ENCODE measurements around the gene PRRT4. TPM values are rescaled to one million over a fixed set of nuclear protein-coding genes. Genes with fewer than 3 reads are reported as not detected.

The PRRT4 gene
- total and polyA plus RNA-seq, 9 of the 15 experiments (the other 6 are each of a cell fraction or from before 2014, with no cell fraction given), result not detected

- TF ChIP-seq, protein P1, sequence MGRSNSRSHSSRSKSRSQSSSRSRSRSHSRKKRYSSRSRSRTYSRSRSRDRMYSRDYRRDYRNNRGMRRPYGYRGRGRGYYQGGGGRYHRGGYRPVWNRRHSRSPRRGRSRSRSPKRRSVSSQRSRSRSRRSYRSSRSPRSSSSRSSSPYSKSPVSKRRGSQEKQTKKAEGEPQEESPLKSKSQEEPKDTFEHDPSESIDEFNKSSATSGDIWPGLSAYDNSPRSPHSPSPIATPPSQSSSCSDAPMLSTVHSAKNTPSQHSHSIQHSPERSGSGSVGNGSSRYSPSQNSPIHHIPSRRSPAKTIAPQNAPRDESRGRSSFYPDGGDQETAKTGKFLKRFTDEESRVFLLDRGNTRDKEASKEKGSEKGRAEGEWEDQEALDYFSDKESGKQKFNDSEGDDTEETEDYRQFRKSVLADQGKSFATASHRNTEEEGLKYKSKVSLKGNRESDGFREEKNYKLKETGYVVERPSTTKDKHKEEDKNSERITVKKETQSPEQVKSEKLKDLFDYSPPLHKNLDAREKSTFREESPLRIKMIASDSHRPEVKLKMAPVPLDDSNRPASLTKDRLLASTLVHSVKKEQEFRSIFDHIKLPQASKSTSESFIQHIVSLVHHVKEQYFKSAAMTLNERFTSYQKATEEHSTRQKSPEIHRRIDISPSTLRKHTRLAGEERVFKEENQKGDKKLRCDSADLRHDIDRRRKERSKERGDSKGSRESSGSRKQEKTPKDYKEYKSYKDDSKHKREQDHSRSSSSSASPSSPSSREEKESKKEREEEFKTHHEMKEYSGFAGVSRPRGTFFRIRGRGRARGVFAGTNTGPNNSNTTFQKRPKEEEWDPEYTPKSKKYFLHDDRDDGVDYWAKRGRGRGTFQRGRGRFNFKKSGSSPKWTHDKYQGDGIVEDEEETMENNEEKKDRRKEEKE (IDR thresholded peaks at IDR 0.05; ENCODE audit: borderline replicate concordance in 1 of 2, control insufficient read depth in 1 of 2, low read depth in 2 of 2, low read length in 1 of 2), result peak in 1 of 2 experiments; percentile 98; a peak in 2 of 4 replicates
- TF ChIP-seq ZNF740 (CRISPR knock-in tag; IDR thresholded peaks at IDR 0.05) (no peak), ZNF740 (tag; IDR thresholded peaks at IDR 0.05) (no peak), HNRNPH1 (optimal IDR thresholded peaks at IDR 0.05; ENCODE audit: low read depth, low read length) (no peak), FOXJ3 (CRISPR knock-in tag; IDR thresholded peaks at IDR 0.05) (no peak), HNRNPL (IDR thresholded peaks at IDR 0.05; ENCODE audit: low read depth, low read length) (no peak), GABPB2 (CRISPR knock-in tag; conservative IDR thresholded peaks at IDR 0.05) (no peak), TCF3 (CRISPR knock-in tag; IDR thresholded peaks at IDR 0.05) (no peak; the same call in 1 of the 2 replicates), SOX6 (IDR thresholded peaks at IDR 0.05) (peak; percentile 82), ZNF143 (CRISPR knock-in tag; IDR thresholded peaks at IDR 0.05) (no peak), HSF4 (CRISPR knock-in tag; IDR thresholded peaks at IDR 0.05; ENCODE audit: borderline replicate concordance) (no peak), ZNF134 (CRISPR knock-in tag; conservative IDR thresholded peaks at IDR 0.05) (0 out of 2 replicates have a peak, but pooled peaks have one; percentile 12), BRCA1 (IDR thresholded peaks at IDR 0.05) (no peak), BRCA1 (CRISPR knock-in tag; IDR thresholded peaks at IDR 0.05) (no peak)
- TF ChIP-seq, protein P2, sequence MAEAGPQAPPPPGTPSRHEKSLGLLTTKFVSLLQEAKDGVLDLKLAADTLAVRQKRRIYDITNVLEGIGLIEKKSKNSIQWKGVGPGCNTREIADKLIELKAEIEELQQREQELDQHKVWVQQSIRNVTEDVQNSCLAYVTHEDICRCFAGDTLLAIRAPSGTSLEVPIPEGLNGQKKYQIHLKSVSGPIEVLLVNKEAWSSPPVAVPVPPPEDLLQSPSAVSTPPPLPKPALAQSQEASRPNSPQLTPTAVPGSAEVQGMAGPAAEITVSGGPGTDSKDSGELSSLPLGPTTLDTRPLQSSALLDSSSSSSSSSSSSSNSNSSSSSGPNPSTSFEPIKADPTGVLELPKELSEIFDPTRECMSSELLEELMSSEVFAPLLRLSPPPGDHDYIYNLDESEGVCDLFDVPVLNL (CRISPR knock-in tag; IDR thresholded peaks at IDR 0.05; ENCODE audit: low read depth), result peak; percentile 92
- TF ChIP-seq, protein P3, sequence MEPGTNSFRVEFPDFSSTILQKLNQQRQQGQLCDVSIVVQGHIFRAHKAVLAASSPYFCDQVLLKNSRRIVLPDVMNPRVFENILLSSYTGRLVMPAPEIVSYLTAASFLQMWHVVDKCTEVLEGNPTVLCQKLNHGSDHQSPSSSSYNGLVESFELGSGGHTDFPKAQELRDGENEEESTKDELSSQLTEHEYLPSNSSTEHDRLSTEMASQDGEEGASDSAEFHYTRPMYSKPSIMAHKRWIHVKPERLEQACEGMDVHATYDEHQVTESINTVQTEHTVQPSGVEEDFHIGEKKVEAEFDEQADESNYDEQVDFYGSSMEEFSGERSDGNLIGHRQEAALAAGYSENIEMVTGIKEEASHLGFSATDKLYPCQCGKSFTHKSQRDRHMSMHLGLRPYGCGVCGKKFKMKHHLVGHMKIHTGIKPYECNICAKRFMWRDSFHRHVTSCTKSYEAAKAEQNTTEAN (CRISPR knock-in tag; IDR thresholded peaks at IDR 0.05), result peak; percentile 92
- TF ChIP-seq, protein P4, sequence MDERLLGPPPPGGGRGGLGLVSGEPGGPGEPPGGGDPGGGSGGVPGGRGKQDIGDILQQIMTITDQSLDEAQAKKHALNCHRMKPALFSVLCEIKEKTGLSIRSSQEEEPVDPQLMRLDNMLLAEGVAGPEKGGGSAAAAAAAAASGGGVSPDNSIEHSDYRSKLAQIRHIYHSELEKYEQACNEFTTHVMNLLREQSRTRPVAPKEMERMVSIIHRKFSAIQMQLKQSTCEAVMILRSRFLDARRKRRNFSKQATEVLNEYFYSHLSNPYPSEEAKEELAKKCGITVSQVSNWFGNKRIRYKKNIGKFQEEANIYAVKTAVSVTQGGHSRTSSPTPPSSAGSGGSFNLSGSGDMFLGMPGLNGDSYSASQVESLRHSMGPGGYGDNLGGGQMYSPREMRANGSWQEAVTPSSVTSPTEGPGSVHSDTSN (CRISPR knock-in tag; IDR thresholded peaks at IDR 0.05; ENCODE audit: low read depth), result no peak
- TF ChIP-seq, protein P4 (tag; conservative IDR thresholded peaks at IDR 0.05; ENCODE audit: low read depth), result no peak
These were observed 17.7 kb downstream of the PRRT4 start, which contains the start of gene RBM28 (continued) for GRCh38 chr7:128343554-128344430.

All from K562 (cell line).